Peyer's patch (tissue), 4 donors: Measurements from ENCODE around the gene PRICKLE4.

Experiments
- CTCF ChIP-seq, 6 experiments: fragments of 450-650 bp in 4 of 6; fragments of 200-600 bp in 2 of 6; sonication (generic) in 1 of 6; IDR thresholded peaks; one replicate each; pipeline ENCODE4 v1.5.1; 2017 to 2019; ENCODE audit warnings: antibody characterized with exemption in 6 of 6, mild to moderate bottlenecking in 3 of 6, moderate library complexity in 1 of 6
- POLR2A ChIP-seq, 2 donors: fragments of 450-650 bp; IDR thresholded peaks; one replicate each; pipeline ENCODE4 v1.5.1; 2017; ENCODE audit warnings: antibody characterized with exemption in 2 of 2, mild to moderate bottlenecking in 2 of 2, moderate library complexity in 2 of 2

- TF ChIP-seq CTCF (IDR thresholded peaks at IDR 0.05) (no peak), POLR2A (IDR thresholded peaks at IDR 0.05) (no peak)
Measured at GRCh38 chr6:41836022-41836659, 55.6 kb downstream of the PRICKLE4 start.
